Muscle of leg (tissue), 11 donors: ENCODE measurements around the gene SETD3. TPM values are rescaled to one million over a fixed set of nuclear protein-coding genes. Genes with fewer than 3 reads are reported as not detected.

ENCODE experiments used
- DNase-seq: peaks from one replicate; pipeline ENCODE4 v3.0.0; 2013
- H3K27ac ChIP-seq: one replicate; pipeline ENCODE4 v1.5.1; 2013; ENCODE audit warnings: mild to moderate bottlenecking, low read length, control low read depth
- H3K27me3 ChIP-seq: one replicate; pipeline ENCODE4 v1.6.1; 2013; ENCODE audit warnings: low read length; ENCODE audit not compliant: control insufficient read depth, insufficient read depth
- H3K36me3 ChIP-seq: one replicate; pipeline ENCODE4 v1.6.1; 2013; ENCODE audit warnings: low read length; ENCODE audit not compliant: control insufficient read depth, insufficient read depth
- H3K4me1 ChIP-seq: one replicate; pipeline ENCODE4 v1.6.1; 2013; ENCODE audit warnings: low read length; ENCODE audit not compliant: control insufficient read depth, insufficient read depth
- H3K4me3 ChIP-seq: one replicate; pipeline ENCODE4 v1.5.1; 2013; ENCODE audit warnings: low read length, control low read depth
- H3K9me3 ChIP-seq: replicated peaks from 2 replicates; pipeline ENCODE4 v1.6.1; 2013; ENCODE audit warnings: low read depth, low read length; ENCODE audit not compliant: control insufficient read depth
- WGBS: methylation state at CpG from one replicate; pipeline ENCODE4 v1.1.5; 2013; ENCODE audit warnings: missing lambda C conversion rate; ENCODE audit not compliant: insufficient coverage; 5-methylcytosine and 5-hydroxymethylcytosine counted together
- polyA plus RNA-seq, 8 donors: library from polyadenylated mRNA; unstranded; fragments of 120-200 nt; gene quantifications; one replicate each; pipeline versions ENCODE4 v1.2.1 to v1.2.3, GENCODE V29; 2013; ENCODE audit warnings: inconsistent platforms in 1 of 8, low replicate concordance in 1 of 8; ENCODE audit not compliant: insufficient read length in 8 of 8, insufficient read depth in 1 of 8
- total RNA-seq: library from RNA; stranded (reverse); fragments of 120-200 nt; gene quantifications from one replicate; pipeline ENCODE4 v1.2.4, GENCODE V29; 2013

The SETD3 gene
- total and polyA plus RNA-seq, 9 donors: 53.3 to 99.2 (median 61.1) TPM

DNA sequence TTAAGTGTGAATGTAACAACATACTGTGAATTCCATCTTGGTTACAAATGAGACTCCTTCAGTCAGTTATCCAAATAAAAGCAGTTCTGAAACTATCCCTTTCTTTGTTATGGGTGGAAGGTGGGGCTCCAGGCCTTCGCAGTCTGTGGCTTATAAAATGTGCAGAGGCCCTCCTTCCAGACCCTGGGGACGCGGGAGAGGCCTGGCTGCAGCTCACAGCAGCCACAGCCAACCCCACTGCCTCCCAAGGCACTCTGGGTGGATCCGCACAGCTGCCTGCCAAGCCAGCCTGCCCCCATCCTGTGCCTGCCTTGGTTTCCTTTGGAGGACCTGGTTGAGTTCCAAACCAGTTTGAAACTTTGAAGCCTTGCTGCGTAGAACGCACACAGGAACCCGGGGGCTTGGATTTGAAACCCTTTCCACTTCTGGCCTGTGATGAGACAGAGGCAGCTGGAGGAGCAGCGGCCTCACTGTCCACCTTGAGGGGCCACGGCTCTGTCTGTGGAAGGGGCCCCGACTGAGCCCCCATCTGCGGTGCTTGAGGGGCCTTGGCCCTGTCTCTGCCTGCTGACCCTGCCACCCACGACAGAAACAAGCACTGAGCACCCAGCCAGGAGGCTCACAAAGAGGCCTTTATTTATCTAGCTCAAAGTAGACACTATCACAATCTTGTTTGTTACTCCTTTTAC, 30.9 kb upstream of the SETD3 start:
- H3K27ac ChIP-seq: peak overlapping the region; percentile 53
- no peak overlapping the region for H3K4me3 ChIP-seq
- H3K27me3 ChIP-seq: no peaks in the 10 kb centered on the region
- DNase-seq: peak; percentile 66
- H3K36me3 ChIP-seq: peaks cover 62% of the 10 kb centered on the region
- WGBS: 43% methylated on average over 11 of the region's 12 CpGs
- no peaks in the 10 kb centered on the region for H3K9me3 ChIP-seq
- peaks cover 9% of the 10 kb centered on the region for H3K4me1 ChIP-seq

DNA sequence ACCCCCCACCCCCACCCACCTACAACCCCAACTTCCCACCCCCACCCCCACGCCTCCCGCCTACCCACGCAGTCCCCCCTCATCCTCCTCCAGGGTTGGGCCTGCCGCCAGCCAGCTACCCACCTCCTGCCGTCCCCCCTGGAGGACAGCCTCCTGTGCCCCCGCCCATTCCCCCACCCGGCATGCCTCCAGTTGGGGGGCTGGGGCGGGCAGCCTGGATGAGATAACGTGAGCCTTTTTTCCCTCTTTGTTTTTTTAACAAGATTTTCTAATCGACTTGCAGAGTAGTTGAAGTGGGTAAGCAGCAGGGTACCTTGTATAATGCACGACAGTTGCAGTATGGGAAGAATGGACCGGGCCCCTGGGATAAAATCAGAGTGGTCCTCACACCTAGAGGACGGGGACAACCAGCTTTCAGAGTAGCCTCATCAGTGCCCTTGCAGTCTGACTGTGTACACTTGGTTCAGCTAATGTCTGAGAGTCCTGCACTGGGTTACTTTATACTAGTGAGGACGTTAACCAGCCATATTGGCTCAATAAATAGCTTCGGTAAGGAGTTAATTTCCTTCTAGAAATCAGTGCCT, 30.0 kb upstream of the SETD3 start:
- no peaks in the 10 kb centered on the region for H3K27me3 ChIP-seq
- H3K4me3 ChIP-seq: no peak overlapping the region
- no peaks in the 10 kb centered on the region for H3K9me3 ChIP-seq
- 68% methylated on average over 8 of the region's 15 CpGs for WGBS
- peaks cover 71% of the 10 kb centered on the region for H3K36me3 ChIP-seq
- no peak overlapping the region for H3K27ac ChIP-seq
- no peak for DNase-seq
- peaks cover 9% of the 10 kb centered on the region for H3K4me1 ChIP-seq

DNA sequence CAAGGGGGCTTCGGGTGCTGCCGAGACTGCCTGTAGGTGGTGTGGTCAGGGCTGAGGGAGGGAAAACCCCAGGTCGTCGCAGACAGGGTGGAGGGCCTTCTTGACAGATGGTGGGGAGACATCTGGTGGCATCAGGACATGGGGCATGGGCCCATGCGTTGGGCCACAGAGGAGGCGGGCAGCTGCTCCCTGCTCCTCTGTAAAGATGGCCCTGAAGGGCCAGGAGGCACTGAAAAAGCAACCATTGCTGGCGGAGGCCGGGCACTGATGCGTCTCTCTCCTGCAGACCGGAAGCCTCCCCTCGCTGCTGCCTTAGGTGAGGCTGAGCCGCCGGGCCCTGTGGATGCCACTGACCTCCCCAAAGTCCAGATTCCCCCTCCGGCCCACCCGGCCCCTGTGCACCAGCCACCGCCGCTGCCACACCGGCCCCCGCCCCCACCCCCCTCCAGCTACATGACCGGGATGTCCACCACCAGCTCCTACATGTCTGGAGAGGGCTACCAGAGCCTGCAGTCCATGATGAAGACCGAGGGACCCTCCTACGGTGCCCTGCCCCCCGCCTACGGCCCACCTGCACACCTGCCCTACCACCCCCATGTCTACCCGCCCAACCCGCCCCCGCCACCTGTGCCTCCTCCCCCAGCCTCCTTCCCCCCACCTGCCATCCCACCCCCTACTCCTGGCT, 29.4 kb upstream of the SETD3 start:
- no peak overlapping the region for H3K27ac ChIP-seq
- peaks cover 9% of the 10 kb centered on the region for H3K4me1 ChIP-seq
- no peaks in the 10 kb centered on the region for H3K9me3 ChIP-seq
- no peak for DNase-seq
- H3K27me3 ChIP-seq: no peaks in the 10 kb centered on the region
- peaks cover 77% of the 10 kb centered on the region for H3K36me3 ChIP-seq
- no peak overlapping the region for H3K4me3 ChIP-seq
- WGBS: 84% methylated on average over 18 of the region's 27 CpGs

DNA sequence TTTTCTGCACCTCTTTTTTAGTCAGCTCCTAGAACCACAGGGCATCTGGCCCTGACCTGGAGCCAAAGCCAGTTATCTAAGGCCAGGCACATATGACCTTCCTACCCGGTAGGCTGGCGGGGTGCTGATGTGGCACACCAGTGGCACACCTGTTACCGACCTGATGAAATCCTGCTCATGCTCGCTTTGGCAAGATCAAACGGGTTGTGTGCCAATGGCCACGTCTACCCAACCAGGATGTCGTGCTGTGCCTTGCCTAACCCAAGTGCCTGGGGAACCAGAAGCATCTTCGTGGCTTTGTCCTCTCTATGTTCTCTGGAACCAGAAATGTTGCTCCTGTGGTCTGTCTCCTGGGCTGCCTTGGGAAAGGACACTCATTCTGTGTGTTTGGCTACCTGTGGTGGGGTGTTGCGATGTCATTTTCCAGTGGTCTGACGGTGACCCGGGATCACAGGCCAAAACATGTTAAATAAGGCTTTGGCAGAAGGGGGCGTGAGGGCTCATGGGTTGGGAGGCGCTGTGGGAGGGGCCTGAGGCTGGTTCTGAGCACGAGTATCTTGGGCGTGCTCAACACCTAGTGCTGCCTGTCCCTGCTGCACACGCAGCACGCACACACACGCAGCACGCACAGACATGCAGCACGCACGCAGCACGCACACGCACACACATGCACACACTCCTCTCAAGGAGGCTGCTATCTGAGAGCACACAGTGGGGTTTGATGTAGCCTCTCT, 28.4 kb upstream of the SETD3 start:
- no peak for DNase-seq
- peaks cover 84% of the 10 kb centered on the region for H3K36me3 ChIP-seq
- no peaks in the 10 kb centered on the region for H3K9me3 ChIP-seq
- peaks cover 9% of the 10 kb centered on the region for H3K4me1 ChIP-seq
- H3K27ac ChIP-seq: no peak overlapping the region
- no peak overlapping the region for H3K4me3 ChIP-seq
- 75% methylated on average over 15 of the region's 23 CpGs for WGBS
- H3K27me3 ChIP-seq: no peaks in the 10 kb centered on the region

DNA sequence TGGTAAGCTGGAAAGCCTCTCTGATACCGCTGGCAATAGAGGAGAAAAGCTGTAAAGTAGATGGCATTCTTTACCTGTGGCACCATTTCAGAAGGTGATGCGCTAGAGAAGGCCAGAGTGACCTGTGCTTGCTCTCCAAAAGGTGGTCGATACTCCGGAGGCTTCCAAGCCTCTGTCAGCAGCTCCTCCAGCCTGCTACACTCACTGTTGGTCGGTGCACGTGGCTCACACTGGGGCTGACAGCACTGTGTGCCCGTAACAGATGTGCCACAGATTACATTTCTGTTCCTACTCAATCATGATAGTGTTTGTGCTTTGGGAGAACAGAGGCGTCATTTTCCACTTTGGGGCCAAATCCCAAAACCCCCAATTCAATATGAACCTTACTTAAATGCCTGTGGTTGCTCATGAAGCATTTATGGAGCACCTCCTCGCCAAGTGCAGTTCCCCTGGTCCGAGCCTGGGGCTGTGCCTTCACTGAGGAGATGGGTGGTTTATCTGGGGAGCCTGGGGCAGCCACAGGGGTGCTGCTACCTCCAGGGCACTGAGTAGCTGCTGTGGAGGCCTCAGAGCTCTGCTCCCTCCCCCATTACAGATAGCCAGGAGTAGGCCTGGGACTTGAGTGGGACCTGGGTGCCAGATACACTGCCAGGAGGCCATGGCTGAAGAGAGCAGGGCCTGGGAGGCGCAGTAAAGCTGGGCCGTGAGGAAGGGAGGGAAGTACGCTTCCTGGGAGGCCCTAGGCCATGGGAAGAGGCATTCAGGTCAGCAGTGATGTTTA, 27.4 kb upstream of the SETD3 start:
- Histone ChIP-seq H3K27me3 (no peaks in the 10 kb centered on the region), H3K9me3 (no peaks in the 10 kb centered on the region), H3K27ac (no peak overlapping the region), H3K36me3 (peaks cover 85% of the 10 kb centered on the region), H3K4me3 (no peak overlapping the region), H3K4me1 (peaks cover 9% of the 10 kb centered on the region)
- DNase-seq: no peak
- WGBS: 93% methylated on average over 9 of the region's 13 CpGs

DNA sequence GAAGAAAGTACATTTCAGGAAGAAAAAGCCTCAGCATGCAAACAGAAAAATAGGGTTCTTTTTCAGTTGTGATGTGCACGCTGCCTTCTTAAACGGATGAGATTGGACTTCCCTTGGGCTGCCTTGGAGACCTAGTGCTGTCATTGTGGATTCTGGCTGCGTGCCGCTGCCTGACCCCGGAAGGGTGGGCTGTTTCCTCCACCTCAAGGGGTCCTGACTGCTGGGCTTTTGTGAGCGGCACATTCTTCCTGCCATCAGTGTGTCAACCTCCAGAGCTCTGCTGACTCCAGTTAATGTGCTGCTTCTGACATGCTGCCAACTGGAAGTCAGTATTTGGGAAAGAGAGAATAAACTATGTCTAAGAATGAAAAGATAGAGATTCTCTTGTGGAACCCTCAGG, 25.6 kb upstream of the SETD3 start:
- H3K36me3 ChIP-seq: peaks cover 87% of the 10 kb centered on the region
- H3K27me3 ChIP-seq: no peaks in the 10 kb centered on the region
- no peak overlapping the region for H3K4me3 ChIP-seq
- WGBS: 88% methylated on average over 6 of the region's 6 CpGs
- H3K27ac ChIP-seq: no peak overlapping the region
- H3K4me1 ChIP-seq: peaks cover 4% of the 10 kb centered on the region
- no peaks in the 10 kb centered on the region for H3K9me3 ChIP-seq
- DNase-seq: no peak

DNA sequence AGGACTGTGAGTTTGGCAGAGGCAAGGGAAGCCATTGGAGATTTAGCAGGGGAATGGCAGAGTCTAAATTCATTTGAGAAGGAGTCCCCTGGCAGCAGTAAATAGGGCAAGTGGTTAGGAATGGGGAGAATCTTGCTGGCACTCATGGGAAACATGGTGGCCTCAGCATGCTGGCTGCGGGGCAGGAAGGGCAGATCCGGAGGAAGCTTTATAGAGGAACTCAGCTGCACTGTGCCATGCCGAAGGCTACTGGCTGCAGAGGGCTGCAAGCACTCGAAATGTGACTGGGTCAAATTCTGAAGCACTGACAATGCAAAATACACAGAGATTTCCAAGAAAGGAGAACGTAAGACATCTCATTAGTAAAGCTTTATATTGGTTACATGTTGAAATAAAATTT, 24.4 kb upstream of the SETD3 start:
- Histone ChIP-seq H3K4me3 (no peak overlapping the region), H3K27ac (no peak overlapping the region), H3K4me1 (no peaks in the 10 kb centered on the region), H3K36me3 (peaks cover 85% of the 10 kb centered on the region), H3K9me3 (no peaks in the 10 kb centered on the region), H3K27me3 (no peaks in the 10 kb centered on the region)
- DNase-seq: no peak
- WGBS: 94% methylated on average over 4 of the region's 5 CpGs

DNA sequence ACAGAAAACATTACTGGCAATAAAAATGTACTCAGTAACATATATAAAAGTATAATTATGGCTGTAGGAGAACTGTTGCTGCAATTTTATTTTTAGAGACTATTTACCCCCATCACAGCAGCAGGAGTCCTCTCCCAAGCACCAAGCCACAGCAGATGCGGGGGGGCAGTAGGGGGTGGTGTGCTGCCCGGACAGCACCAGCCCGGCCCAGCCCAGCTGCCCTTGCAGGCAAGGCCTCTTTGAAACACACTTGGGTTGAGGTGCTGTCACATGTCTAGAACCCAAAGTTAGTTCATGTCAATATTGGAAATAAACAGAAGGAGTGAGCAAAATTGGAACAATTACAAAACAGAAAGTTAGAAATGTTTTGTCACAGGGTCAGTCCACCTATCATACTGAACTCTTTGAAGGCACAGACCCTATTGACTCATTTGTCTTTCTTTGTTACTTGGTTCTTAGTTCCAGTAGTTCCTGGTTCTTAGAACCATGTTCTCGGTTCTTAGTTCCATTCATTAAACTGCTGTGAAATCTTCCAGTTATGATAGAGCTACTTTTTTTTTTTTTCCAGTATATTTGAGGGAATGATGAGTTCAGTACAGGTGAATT, 23.3 kb upstream of the SETD3 start:
- H3K4me1 ChIP-seq: no peaks in the 10 kb centered on the region
- no peaks in the 10 kb centered on the region for H3K27me3 ChIP-seq
- DNase-seq: no peak
- H3K36me3 ChIP-seq: peaks cover 76% of the 10 kb centered on the region
- no peak overlapping the region for H3K27ac ChIP-seq
- WGBS: no CpG with 5 or more reads among the region's 4 CpGs
- H3K9me3 ChIP-seq: no peaks in the 10 kb centered on the region
- no peak overlapping the region for H3K4me3 ChIP-seq

DNA sequence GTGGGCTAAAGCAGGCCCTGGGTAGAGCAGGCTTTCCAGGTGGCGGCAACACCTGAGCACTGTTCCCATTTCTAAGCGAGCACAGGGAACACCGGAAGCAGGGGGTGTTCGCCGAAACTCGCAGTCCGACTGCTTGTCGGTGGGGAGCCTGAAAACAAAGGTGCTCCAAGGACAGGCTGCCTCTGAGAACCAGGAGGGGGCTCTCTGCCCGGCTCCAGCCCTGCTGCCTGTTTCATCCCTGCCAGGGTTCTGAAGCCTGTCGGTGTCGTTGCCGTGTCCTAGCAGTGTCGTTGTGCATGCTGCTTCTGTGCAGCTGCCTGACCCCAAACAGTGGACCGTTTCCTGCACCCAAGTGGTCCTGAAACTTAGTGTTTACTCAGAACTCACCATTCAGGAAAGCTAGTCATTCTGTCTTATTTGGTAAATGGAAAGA, 22.3 kb upstream of the SETD3 start:
- DNase-seq: no peak
- no peak overlapping the region for H3K27ac ChIP-seq
- H3K36me3 ChIP-seq: peaks cover 76% of the 10 kb centered on the region
- H3K27me3 ChIP-seq: no peaks in the 10 kb centered on the region
- H3K9me3 ChIP-seq: no peaks in the 10 kb centered on the region
- no peaks in the 10 kb centered on the region for H3K4me1 ChIP-seq
- no peak overlapping the region for H3K4me3 ChIP-seq
- WGBS: 74% methylated on average over 13 of the region's 14 CpGs
